Keratinocyte (primary cell): ENCODE data around the gene ESRP2.

Experiments used
- CTCF ChIP-seq, 3 experiments: IDR thresholded peaks in 1 of 3; conservative IDR thresholded peaks in 1 of 3; optimal IDR thresholded peaks in 1 of 3; 2 replicates in 2 of 3; 3 replicates in 1 of 3; pipeline versions ENCODE3 to v1.5.1; 2011; ENCODE audit warnings: low read length in 3 of 3, mild to moderate bottlenecking in 3 of 3, moderate library complexity in 2 of 3, control low read depth in 1 of 3, inconsistent platforms in 1 of 3; ENCODE audit not compliant: insufficient read depth in 2 of 3; ENCODE audit errors: extremely low read depth in 1 of 3
- EZH2 ChIP-seq: IDR thresholded peaks from one replicate; pipeline ENCODE4 v1.6.1; 2012; ENCODE audit warnings: inconsistent platforms, mild to moderate bottlenecking, low read length, moderate library complexity

- TF ChIP-seq CTCF (optimal IDR thresholded peaks at IDR 0.05 in 1 of 3, IDR thresholded peaks at IDR 0.05 in 1 of 3, conservative IDR thresholded peaks at IDR 0.05 in 1 of 3; ENCODE audit: extremely low read depth in 1 of 3, insufficient read depth in 2 of 3, low read length in 3 of 3) (no peak), EZH2 (no peak)
Measured at GRCh38 chr16:68252383-68252782, 16.5 kb upstream of the ESRP2 start.
